B cell (primary cell): ENCODE results near the gene PDE4B. TPM values are rescaled to one million over a fixed set of nuclear protein-coding genes. Genes with fewer than 3 reads are reported as not detected.

ENCODE experiments used
- ATAC-seq: fragments of 200-7000 bp; cut with Tn5 transposase; one replicate; pipeline ENCODE4 v1.10.0; 2021; ENCODE audit warnings: low read depth, mild to moderate bottlenecking, moderate number of reproducible peaks, moderate library complexity
- CTCF ChIA-PET: fragments of 350-600 bp; sonication (Branson Sonifier 250); formaldehyde crosslinking; loops from one replicate; lab custom pipeline; 2021; ENCODE audit warnings: antibody characterized with exemption, inconsistent platforms; lab: Charles Lee
- POLR2A ChIA-PET: fragments of 350-600 bp; sonication (Branson Sonifier 250); formaldehyde crosslinking; loops from one replicate; lab custom pipeline; 2021; ENCODE audit warnings: antibody characterized with exemption; lab: Charles Lee
- DNase-seq: peaks from one replicate; pipeline ENCODE4 v3.0.0; 2013
- H2AFZ ChIP-seq: 2 replicates; pipeline ENCODE4 v1.6.1; 2012; ENCODE audit warnings: mild to moderate bottlenecking, low read depth, low read length; ENCODE audit not compliant: insufficient read depth, poor library complexity, severe bottlenecking
- H3K27ac ChIP-seq, 2 donors: 1 replicate in 1 of 2; 2 replicates in 1 of 2; pipeline ENCODE4 v1.5.1; 2012 to 2013; ENCODE audit warnings: low read length in 2 of 2, mild to moderate bottlenecking in 2 of 2, moderate library complexity in 1 of 2
- H3K27me3 ChIP-seq, 4 experiments: fragments of 200-600 bp in 1 of 4; sonication (generic) in 1 of 4; replicated peaks in 1 of 4; 1 replicate in 2 of 4; 2 replicates in 2 of 4; pipeline versions ENCODE4 v1.6.1 to v1.7.0; 2013 to 2016; ENCODE audit warnings: low read length in 3 of 4, mild to moderate bottlenecking in 2 of 4, mixed read lengths in 1 of 4, moderate library complexity in 1 of 4; ENCODE audit not compliant: insufficient read depth in 4 of 4, control insufficient read depth in 3 of 4; ENCODE audit errors: control extremely low read depth in 1 of 4
- H3K36me3 ChIP-seq, 2 experiments: replicated peaks in 1 of 2; 1 replicate in 1 of 2; 2 replicates in 1 of 2; pipeline versions ENCODE4 v1.6.1 to v1.7.1; 2013; ENCODE audit warnings: low read length in 1 of 2; ENCODE audit not compliant: insufficient read depth in 2 of 2, control insufficient read depth in 1 of 2; ENCODE audit errors: control extremely low read depth in 1 of 2, extremely low read depth in 1 of 2
- H3K4me1 ChIP-seq, 2 donors: fragments of 200-600 bp in 1 of 2; sonication (generic) in 1 of 2; 1 replicate in 1 of 2; 2 replicates in 1 of 2; pipeline versions ENCODE4 v1.5.1 to v1.6.1; 2013 to 2017; ENCODE audit warnings: low read length in 2 of 2; ENCODE audit not compliant: control insufficient read depth in 2 of 2, insufficient read depth in 2 of 2
- H3K4me2 ChIP-seq: replicated peaks from 2 replicates; pipeline ENCODE3; 2012; ENCODE audit warnings: mild to moderate bottlenecking, low read depth, low read length; ENCODE audit not compliant: poor library complexity, severe bottlenecking
- H3K4me3 ChIP-seq, 5 experiments: fragments of 200-600 bp in 1 of 5; sonication (generic) in 1 of 5; 1 replicate in 3 of 5; 2 replicates in 2 of 5; pipeline versions ENCODE4 v1.5.1 to v1.7.0; 2011 to 2016; ENCODE audit warnings: low read length in 4 of 5, mild to moderate bottlenecking in 4 of 5, low read depth in 2 of 5, control low read depth in 1 of 5, moderate library complexity in 1 of 5; ENCODE audit not compliant: insufficient read depth in 1 of 5; ENCODE audit errors: control extremely low read depth in 1 of 5, extremely low read depth in 1 of 5
- H3K79me2 ChIP-seq: fragments of 200-600 bp; sonication (generic); one replicate; pipeline ENCODE4 v1.6.0; 2016; ENCODE audit warnings: low read length; ENCODE audit not compliant: control insufficient read depth, insufficient read depth
- H3K9ac ChIP-seq: fragments of 200-600 bp; sonication (generic); 2 replicates; pipeline ENCODE4 v1.6.1; 2017; ENCODE audit warnings: mild to moderate bottlenecking, low read length, moderate library complexity
- H3K9me3 ChIP-seq, 3 donors: one replicate each; pipeline versions ENCODE4 v1.6.1 to v1.7.1; 2013; ENCODE audit warnings: low read length in 2 of 3; ENCODE audit not compliant: control insufficient read depth in 2 of 3, insufficient read depth in 1 of 3; ENCODE audit errors: control extremely low read depth in 1 of 3
- H4K20me1 ChIP-seq: 2 replicates; pipeline ENCODE4 v1.6.0; 2012; ENCODE audit warnings: mild to moderate bottlenecking, low read length; ENCODE audit not compliant: insufficient read depth, control insufficient read depth, poor library complexity, severe bottlenecking
- H3K27ac Mint-ChIP-seq: one replicate; pipeline ENCODE4 v1.8.0; 2021; ENCODE audit warnings: mixed read lengths
- H3K27me3 Mint-ChIP-seq: one replicate; pipeline ENCODE4 v1.8.0; 2021; ENCODE audit warnings: mixed read lengths
- H3K4me1 Mint-ChIP-seq: one replicate; pipeline ENCODE4 v1.8.0; 2021; ENCODE audit warnings: mixed read lengths
- H3K4me3 Mint-ChIP-seq: one replicate; pipeline ENCODE4 v1.8.0; 2021; ENCODE audit warnings: mixed read lengths
- H3K9me3 Mint-ChIP-seq: one replicate; pipeline ENCODE4 v1.8.0; 2022; ENCODE audit warnings: mixed read lengths; ENCODE audit not compliant: insufficient read depth
- CTCF ChIP-seq: fragments of 200-600 bp; IDR thresholded peaks from one replicate; pipeline ENCODE4 v1.8.0; 2022; ENCODE audit warnings: antibody characterized with exemption, mild to moderate bottlenecking
- EZH2 ChIP-seq: IDR thresholded peaks from 2 replicates; pipeline ENCODE4 v1.6.1; 2012; ENCODE audit warnings: borderline replicate concordance, low read depth, mild to moderate bottlenecking, moderate library complexity, low read length; ENCODE audit not compliant: insufficient read depth, poor library complexity, severe bottlenecking
- WGBS: methylation state at CpG from one replicate; pipeline ENCODE4 v1.1.5; 2013; ENCODE audit warnings: missing lambda C conversion rate; ENCODE audit not compliant: insufficient coverage; 5-methylcytosine and 5-hydroxymethylcytosine counted together
- intact Hi-C: fragments of 100-400 bp; cut with micrococcal nuclease; formaldehyde crosslinking; loops from one replicate; pipeline ENCODE4 v1.10.0; 2022
- polyA plus RNA-seq: library from polyadenylated mRNA; depleted of rRNA; stranded (reverse); fragments of >200 nt; gene quantifications from 2 replicates; pipeline ENCODE4 v1.2.3, GENCODE V29; 2012
- total RNA-seq, 2 donors: library from RNA; stranded (reverse); fragments of 120-200 nt in 1 of 2; gene quantifications; 1 replicate in 1 of 2; 2 replicates in 1 of 2; pipeline versions ENCODE4 v1.2.3 to v1.2.4, GENCODE V29; 2013 to 2022

Gene PDE4B
- total and polyA plus RNA-seq, 2 donors (not counting 1 experiment from before 2014, with no cell fraction given) = 63.7 to 242 TPM

DNA sequence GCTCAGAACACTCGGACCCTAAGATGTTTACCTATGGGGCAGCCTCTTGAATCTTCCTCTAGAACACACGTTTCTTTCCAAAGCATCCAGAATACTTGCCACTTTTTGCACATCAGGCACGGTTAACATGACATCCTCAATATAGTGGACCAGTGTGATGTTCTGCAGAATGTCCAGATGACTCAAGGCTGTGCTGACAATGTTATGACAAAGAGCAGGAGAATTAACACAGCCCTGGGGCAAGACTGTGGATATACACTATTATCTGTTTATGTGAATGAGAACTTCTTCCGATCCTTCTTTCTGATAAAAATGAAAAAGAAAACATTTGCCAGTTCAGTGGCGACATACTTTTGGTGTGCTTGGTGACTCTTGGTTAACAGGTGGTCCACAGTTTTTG, 154.3 kb downstream of the PDE4B start:
- H3K27me3 ChIP-seq = peaks cover 0 to 4% (median 0%) of the 10 kb centered on the region in 4 experiments
- H3K36me3 ChIP-seq = no peaks in the 10 kb centered on the region
- no peak overlapping the region for H3K4me3 ChIP-seq
- H3K79me2 ChIP-seq = no peaks in the 10 kb centered on the region
- Mint-ChIP-seq H3K27ac (no peak overlapping the region), H3K27me3 (peaks cover 6% of the 10 kb centered on the region), H3K4me3 (no peak overlapping the region), H3K4me1 (no peaks in the 10 kb centered on the region), H3K9me3 (peaks cover 2% of the 10 kb centered on the region)
- CTCF ChIA-PET = no interaction called here
- no peak for TF ChIP-seq CTCF
- H4K20me1 ChIP-seq = no peaks in the 10 kb centered on the region
- H2AFZ ChIP-seq = no peak overlapping the region
- no peaks in the 10 kb centered on the region for H3K4me1 ChIP-seq
- intact Hi-C loops = no loop called here
- no peaks in the 10 kb centered on the region for H3K9me3 ChIP-seq
- no peak overlapping the region for H3K27ac ChIP-seq
- DNase-seq (no peak), ATAC-seq (no peak)
- POLR2A ChIA-PET = no interaction called here
- no peak overlapping the region for H3K9ac ChIP-seq
- 90% methylated on average over 5 of the region's 5 CpGs for WGBS
- H3K4me2 ChIP-seq = no peak overlapping the region

DNA sequence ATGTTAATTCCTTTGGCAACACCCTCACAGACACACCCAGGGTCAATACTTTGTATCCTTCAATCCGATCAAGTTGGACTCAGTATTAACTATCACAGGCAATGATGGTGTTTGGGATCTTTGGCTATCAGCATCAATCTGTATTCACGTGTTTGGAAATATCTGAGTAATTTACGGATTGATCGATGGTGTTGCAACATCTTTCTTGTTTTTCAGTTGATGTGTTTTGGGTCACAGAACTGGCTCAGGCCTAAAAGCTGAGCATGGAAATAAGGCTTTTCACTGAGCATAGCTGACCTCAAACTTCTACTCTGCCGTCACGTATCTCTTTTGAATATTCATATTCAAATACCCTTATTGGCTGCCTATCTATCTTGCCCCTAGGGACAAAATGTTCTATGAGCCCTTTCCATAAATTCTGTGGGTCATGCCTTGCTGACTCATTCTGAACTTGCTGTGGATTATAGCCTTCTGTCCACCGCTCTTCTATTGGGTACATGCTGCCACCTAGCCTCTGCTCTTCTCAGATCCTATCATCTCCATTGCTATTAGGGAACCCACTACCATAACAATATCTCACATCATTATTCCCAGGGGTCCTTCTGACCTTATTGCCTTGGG, 156.0 kb downstream of the PDE4B start:
- Mint-ChIP-seq H3K4me1 (no peaks in the 10 kb centered on the region), H3K27me3 (peaks cover 8% of the 10 kb centered on the region), H3K9me3 (peaks cover 2% of the 10 kb centered on the region), H3K27ac (no peak overlapping the region), H3K4me3 (no peak overlapping the region)
- intact Hi-C loops = no loop called here
- no peak overlapping the region for H3K4me3 ChIP-seq
- no peak overlapping the region for H2AFZ ChIP-seq
- DNase-seq (no peak), ATAC-seq (no peak)
- no peaks in the 10 kb centered on the region for H3K79me2 ChIP-seq
- H3K36me3 ChIP-seq = no peaks in the 10 kb centered on the region
- no peak for TF ChIP-seq EZH2
- no peak for TF ChIP-seq CTCF
- no peaks in the 10 kb centered on the region for H3K9me3 ChIP-seq
- no peak overlapping the region for H3K9ac ChIP-seq
- POLR2A ChIA-PET = no interaction called here
- no peaks in the 10 kb centered on the region for H4K20me1 ChIP-seq
- 98% methylated on average over 6 of the region's 7 CpGs for WGBS
- no peak overlapping the region for H3K4me2 ChIP-seq
- CTCF ChIA-PET = no interaction called here
- H3K27ac ChIP-seq = no peak overlapping the region
- peaks cover 0 to 4% (median 0%) of the 10 kb centered on the region in 4 experiments for H3K27me3 ChIP-seq
- no peaks in the 10 kb centered on the region for H3K4me1 ChIP-seq
